Measurements from ENCODE around the gene KCNJ2. TPM values are rescaled to one million over a fixed set of nuclear protein-coding genes. Genes with fewer than 3 reads are reported as not detected.

The KCNJ2 gene
- total RNA-seq, 1 donor from 2014 or later, result 10.8 TPM

- Histone ChIP-seq H3K9me3 (no peaks in the 10 kb centered on the region), H3K4me3 (no peak overlapping the region), H3K36me3 (no peaks in the 10 kb centered on the region), H3K4me1 (peaks cover 13% of the 10 kb centered on the region), H3K27ac (no peak overlapping the region), H3K27me3 (no peaks in the 10 kb centered on the region)
- no peak for DNase-seq (ENCODE audit: extremely low spot score in 2 of 2)
- intact Hi-C loops (cut with DNase I), result no loop called here
- TF ChIP-seq POLR2A (IDR thresholded peaks at IDR 0.05) (no peak), POLR2AphosphoS5 (IDR thresholded peaks at IDR 0.05; ENCODE audit: insufficient read depth in 1 of 2, low read depth in 1 of 2) (no peak), CTCF (IDR thresholded peaks at IDR 0.05) (no peak)
These were observed 3.1 kb downstream of the KCNJ2 start for GRCh38 chr17:70172449-70172848.

GRCh38 chr17:70172923-70173322 lies 3.6 kb downstream of the KCNJ2 start:
- Histone ChIP-seq H3K9me3 (no peaks in the 10 kb centered on the region), H3K4me3 (no peak overlapping the region), H3K36me3 (no peaks in the 10 kb centered on the region), H3K4me1 (peaks cover 8% of the 10 kb centered on the region), H3K27me3 (no peaks in the 10 kb centered on the region), H3K27ac (no peak overlapping the region)
- intact Hi-C loops (cut with DNase I), result no loop called here
- no peak for DNase-seq (ENCODE audit: extremely low spot score in 2 of 2)
- TF ChIP-seq POLR2A (IDR thresholded peaks at IDR 0.05) (no peak), CTCF (IDR thresholded peaks at IDR 0.05) (no peak), POLR2AphosphoS5 (IDR thresholded peaks at IDR 0.05; ENCODE audit: insufficient read depth in 1 of 2, low read depth in 1 of 2) (no peak)

GRCh38 chr17:70173681-70174080 lies 4.3 kb downstream of the KCNJ2 start:
- no peak for TF ChIP-seq CTCF (IDR thresholded peaks at IDR 0.05)
- no peak for TF ChIP-seq POLR2AphosphoS5 (IDR thresholded peaks at IDR 0.05; ENCODE audit: insufficient read depth in 1 of 2, low read depth in 1 of 2)
- no peak for TF ChIP-seq POLR2A (IDR thresholded peaks at IDR 0.05)

GRCh38 chr17:70181376-70181775 lies 12.0 kb downstream of the KCNJ2 start:
- intact Hi-C loops (cut with DNase I), result no loop called here
- H3K27ac ChIP-seq, result no peak overlapping the region
- H3K9me3 ChIP-seq, result no peaks in the 10 kb centered on the region
- no peak for TF ChIP-seq POLR2A (IDR thresholded peaks at IDR 0.05)
- no peak for TF ChIP-seq POLR2AphosphoS5 (IDR thresholded peaks at IDR 0.05; ENCODE audit: insufficient read depth in 1 of 2, low read depth in 1 of 2)
- no peak for TF ChIP-seq CTCF (IDR thresholded peaks at IDR 0.05)
- H3K36me3 ChIP-seq, result no peaks in the 10 kb centered on the region
- no peaks in the 10 kb centered on the region for H3K27me3 ChIP-seq
- no peak overlapping the region for H3K4me3 ChIP-seq
- no peak for DNase-seq (ENCODE audit: extremely low spot score in 2 of 2)
- peaks cover 12% of the 10 kb centered on the region for H3K4me1 ChIP-seq

More at GRCh38 chr17:70173681-70174080, 4.3 kb downstream of the KCNJ2 start:
- peaks cover 8% of the 10 kb centered on the region for H3K4me1 ChIP-seq
- H3K36me3 ChIP-seq, result no peaks in the 10 kb centered on the region
- intact Hi-C loops (cut with DNase I), result no loop called here
- no peak overlapping the region for H3K27ac ChIP-seq
- no peaks in the 10 kb centered on the region for H3K9me3 ChIP-seq
- H3K4me3 ChIP-seq, result no peak overlapping the region
- no peaks in the 10 kb centered on the region for H3K27me3 ChIP-seq
- DNase-seq (ENCODE audit: extremely low spot score in 2 of 2), result no peak

- H3K4me1 ChIP-seq, result peaks cover 12% of the 10 kb centered on the region
- intact Hi-C loops (cut with DNase I), result no loop called here
- no peak for DNase-seq (ENCODE audit: extremely low spot score in 2 of 2)
- no peak overlapping the region for H3K27ac ChIP-seq
- TF ChIP-seq CTCF (IDR thresholded peaks at IDR 0.05) (no peak), POLR2AphosphoS5 (IDR thresholded peaks at IDR 0.05; ENCODE audit: insufficient read depth in 1 of 2, low read depth in 1 of 2) (no peak), POLR2A (IDR thresholded peaks at IDR 0.05) (no peak)
- H3K4me3 ChIP-seq, result no peak overlapping the region
- H3K27me3 ChIP-seq, result no peaks in the 10 kb centered on the region
- no peaks in the 10 kb centered on the region for H3K9me3 ChIP-seq
- H3K36me3 ChIP-seq, result no peaks in the 10 kb centered on the region
These were observed 12.5 kb downstream of the KCNJ2 start for GRCh38 chr17:70181866-70182265.

All from vagina (tissue), 2 donors.